ENCODE measurements around the gene IL7R. TPM values are rescaled to one million over a fixed set of nuclear protein-coding genes. Genes with fewer than 3 reads are reported as not detected.

Gene IL7R
- total and polyA plus RNA-seq, 2 of the 4 experiments (the other 2 are of a cell fraction): 40.7 to 71.7 TPM

GRCh38 chr5:35852773-35853172 is 3.9 kb upstream of the IL7R start:
- in situ Hi-C loops (cut with MboI; ENCODE audit: low sequenced_read_pairs): no loop called here
- Histone ChIP-seq H3K18ac (ENCODE audit: low read depth, low read length) (no peak overlapping the region), H2BK5ac (ENCODE audit: low read depth, low read length, poor library complexity, severe bottlenecking) (no peak overlapping the region), H3K27ac (ENCODE audit: insufficient read depth, low read length) (no peak overlapping the region), H3K4ac (ENCODE audit: low read depth, low read length) (0 out of 2 replicates have a peak overlapping the region, but pooled peaks have one; percentile 28), H3K56ac (ENCODE audit: extremely low read depth, insufficient read depth, low read length) (no peak overlapping the region), H3K4me2 (ENCODE audit: low read depth, low read length) (no peak overlapping the region), H3K9me1 (ENCODE audit: insufficient read depth, low read length) (no peaks in the 10 kb centered on the region), H3K79me1 (ENCODE audit: low read depth in 1 of 2, low read length in 2 of 2) (no peaks in the 10 kb centered on the region), H4K91ac (ENCODE audit: insufficient read depth, low read depth, low read length) (peak overlapping the region; percentile 16; the same call in 1 of the 2 replicates), H2BK15ac (ENCODE audit: low read depth, low read length) (no peak overlapping the region), H3K27me3 (ENCODE audit: control insufficient read depth, insufficient read depth, low read length) (no peaks in the 10 kb centered on the region), H3K4me1 (ENCODE audit: control insufficient read depth, insufficient read depth, low read length) (peaks cover 2% of the 10 kb centered on the region; the same call in 1 of the 2 replicates), H4K5ac (ENCODE audit: low read depth, low read length) (no peak overlapping the region), H4K20me1 (ENCODE audit: insufficient read depth, low read length) (no peaks in the 10 kb centered on the region), H4K8ac (ENCODE audit: low read depth in 2 of 2, low read length in 2 of 2) (peak overlapping the region in 1 of 2 experiments; percentile 38; a peak in 1 of 4 replicates), H2AFZ (replicated peaks; ENCODE audit: low read length, poor library complexity) (no peak overlapping the region), H3K9me3 (ENCODE audit: control insufficient read depth, insufficient read depth, low read length) (no peaks in the 10 kb centered on the region), H2BK120ac (ENCODE audit: low read depth, low read length) (peak overlapping the region; percentile 30), H2BK20ac (ENCODE audit: low read depth, low read length) (no peak overlapping the region), H2AK5ac (ENCODE audit: low read depth, low read length) (no peak overlapping the region), H3K14ac (replicated peaks; ENCODE audit: low read depth, low read length) (no peak overlapping the region), H3K23ac (ENCODE audit: low read depth, low read length) (no peak overlapping the region), H2AK9ac (replicated peaks; ENCODE audit: low read depth, low read length, poor library complexity) (no peak overlapping the region), H3K9ac (ENCODE audit: low read depth, low read length) (no peak overlapping the region), H3K36me3 (ENCODE audit: control insufficient read depth, insufficient read depth, low read length) (no peaks in the 10 kb centered on the region), H3K4me3 (ENCODE audit: insufficient read depth, low read depth, low read length) (no peak overlapping the region)
- ATAC-seq (ENCODE audit: low read depth): no peak
- dilution Hi-C loops (cut with HindIII; ENCODE audit: low sequenced_read_pairs, unreplicated experiment): no loop called here
- ChIA-PET POLR2A (ENCODE audit: unreplicated experiment) (no interaction called here), CTCF (interaction anchor here (0.6 kb wide), 2 partner anchors 198 to 1723 kb away, joined by 3 to 4 read pairs; no protein-coding TSS in a partner anchor)
- DNase-seq: no peak
- no TSS peak for BruUV-seq (replicated peaks)
- intact Hi-C loops (cut with micrococcal nuclease): no loop called here
- no peak for TF ChIP-seq POLR2A (IDR thresholded peaks at IDR 0.05; ENCODE audit: low read depth, low read length)
- no peak for TF ChIP-seq NFE2L2 (IDR thresholded peaks at IDR 0.05; ENCODE audit: low read depth, low read length)
- no peak for TF ChIP-seq RFX5 (IDR thresholded peaks at IDR 0.05; ENCODE audit: low read depth, low read length)
- TF ChIP-seq RCOR1 (IDR thresholded peaks at IDR 0.05; ENCODE audit: insufficient replicate concordance, low read length): no peak
- TF ChIP-seq ELK1 (IDR thresholded peaks at IDR 0.05; ENCODE audit: borderline replicate concordance, low read depth, low read length): no peak
- TF ChIP-seq FOS (IDR thresholded peaks at IDR 0.05; ENCODE audit: low read depth, low read length): no peak
- TF ChIP-seq CTCF (conservative IDR thresholded peaks at IDR 0.05; ENCODE audit: low read depth, low read length): no peak
- no peak for TF ChIP-seq CHD1 (IDR thresholded peaks at IDR 0.05; ENCODE audit: low read depth, low read length)
- no peak for TF ChIP-seq CEBPB (IDR thresholded peaks at IDR 0.05; ENCODE audit: low read depth, low read length)
- no peak for TF ChIP-seq USF2 (IDR thresholded peaks at IDR 0.05; ENCODE audit: low read depth, low read length)
- no peak for TF ChIP-seq SMC3 (IDR thresholded peaks at IDR 0.05; ENCODE audit: low read depth, low read length)
- TF ChIP-seq RAD21 (IDR thresholded peaks at IDR 0.05; ENCODE audit: low read length): no peak
- TF ChIP-seq BHLHE40 (IDR thresholded peaks at IDR 0.05; ENCODE audit: low read depth, low read length): no peak
- no peak for TF ChIP-seq MAZ (IDR thresholded peaks at IDR 0.05; ENCODE audit: borderline replicate concordance, low read depth, low read length)
- TF ChIP-seq MXI1 (IDR thresholded peaks at IDR 0.05; ENCODE audit: borderline replicate concordance, low read depth, low read length): no peak
- TF ChIP-seq MAFK (IDR thresholded peaks at IDR 0.05; ENCODE audit: low read depth, low read length): no peak
